DOHH2 (cell line): ENCODE results near the gene ANAPC2.

Experiments
- H3F3A ChIP-seq: fragments of 200-600 bp; sonication (generic), shearing (Covaris generic); 2 replicates; pipeline ENCODE4 v1.6.0; 2016; ENCODE audit warnings: antibody characterized with exemption, mild to moderate bottlenecking; ENCODE audit not compliant: control insufficient read depth, insufficient read depth
- H3K27ac ChIP-seq: fragments of 200-600 bp; sonication (generic); 2 replicates; pipeline ENCODE4 v1.5.1; 2014; ENCODE audit warnings: low read depth, mild to moderate bottlenecking, low read length, moderate library complexity
- H3K27me3 ChIP-seq: fragments of 200-600 bp; sonication (generic); 2 replicates; pipeline ENCODE4 v1.6.1; 2014; ENCODE audit warnings: mild to moderate bottlenecking, low read length, mixed read lengths; ENCODE audit not compliant: control insufficient read depth
- H3K36me3 ChIP-seq: fragments of 200-600 bp; sonication (generic); 2 replicates; pipeline ENCODE4 v1.6.1; 2014; ENCODE audit warnings: mild to moderate bottlenecking, low read length, moderate library complexity, mixed read lengths; ENCODE audit not compliant: control insufficient read depth
- H3K4me1 ChIP-seq: fragments of 200-600 bp; sonication (generic); 2 replicates; pipeline ENCODE4 v1.6.1; 2014; ENCODE audit warnings: mild to moderate bottlenecking, low read length, mixed read lengths; ENCODE audit not compliant: control insufficient read depth
- H3K4me2 ChIP-seq: fragments of 200-600 bp; sonication (generic); 2 replicates; pipeline ENCODE4 v1.6.0; 2014; ENCODE audit warnings: mild to moderate bottlenecking, low read length, moderate library complexity
- H3K4me3 ChIP-seq: fragments of 200-600 bp; sonication (generic); 2 replicates; pipeline ENCODE4 v1.5.1; 2014; ENCODE audit warnings: mild to moderate bottlenecking, low read length, mixed read lengths
- H3K79me2 ChIP-seq: fragments of 200-600 bp; sonication (generic); 2 replicates; pipeline ENCODE4 v1.6.1; 2014; ENCODE audit warnings: mild to moderate bottlenecking, low read length, mixed read lengths; ENCODE audit not compliant: control insufficient read depth
- H3K9me2 ChIP-seq: fragments of 200-600 bp; sonication (generic); replicated peaks from 2 replicates; pipeline ENCODE4 v1.6.1; 2014; ENCODE audit warnings: mild to moderate bottlenecking, low read length, mixed read lengths; ENCODE audit not compliant: control insufficient read depth
- H3K9me3 ChIP-seq: fragments of 200-600 bp; sonication (generic); 2 replicates; pipeline ENCODE4 v1.6.1; 2014; ENCODE audit warnings: antibody characterized with exemption, low read length, mixed read lengths; ENCODE audit not compliant: control insufficient read depth, insufficient read depth
- H4K20me1 ChIP-seq: fragments of 200-600 bp; sonication (generic); 2 replicates; pipeline ENCODE4 v1.6.0; 2014; ENCODE audit warnings: low read depth, mild to moderate bottlenecking, antibody characterized with exemption, low read length, moderate library complexity; ENCODE audit not compliant: control insufficient read depth, insufficient read depth
- EZH2phosphoT487 ChIP-seq: fragments of 200-600 bp; sonication (generic); IDR thresholded peaks from 2 replicates; pipeline ENCODE4 v1.6.1; 2017; ENCODE audit warnings: borderline replicate concordance, mild to moderate bottlenecking, antibody characterized with exemption, low read length, moderate library complexity, mixed read lengths
- TF ChIP-seq, protein P1 (sequence below): fragments of 200-600 bp; sonication (generic); IDR thresholded peaks from one replicate; pipeline ENCODE4 v1.5.1; 2014; ENCODE audit warnings: antibody characterized with exemption, mild to moderate bottlenecking, low read depth, low read length; ENCODE audit not compliant: poor library complexity, severe bottlenecking

The ANAPC2 gene

DNA sequence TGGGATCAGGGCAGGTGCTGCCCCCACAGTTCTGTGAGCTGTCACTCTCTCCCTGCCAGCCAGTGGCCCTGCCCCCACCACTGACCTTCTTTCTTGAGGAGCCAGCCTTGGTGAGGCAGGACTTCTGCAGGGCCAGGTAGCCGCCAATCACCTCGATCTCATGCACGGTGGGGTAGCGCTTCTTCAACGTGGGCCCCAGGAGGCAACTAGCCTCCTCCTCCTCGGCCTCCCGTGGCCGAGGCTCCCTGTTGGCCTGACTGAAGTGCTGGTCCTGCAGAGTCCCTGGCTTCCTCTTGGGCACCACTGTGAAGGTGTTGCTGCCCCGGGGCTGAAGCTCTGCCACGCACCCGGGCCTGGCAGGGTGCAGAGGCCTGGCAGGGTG lies 10.5 kb upstream of the ANAPC2 start:
- Histone ChIP-seq H3K79me2 (peaks cover 52% of the 10 kb centered on the region), H3K4me3 (no peak overlapping the region; the same call in 1 of the 2 replicates), H3K9me3 (no peaks in the 10 kb centered on the region), H3K27me3 (no peaks in the 10 kb centered on the region), H3K4me2 (peak overlapping the region; percentile 40), H3K36me3 (peaks cover 1% of the 10 kb centered on the region), H4K20me1 (peaks cover 3% of the 10 kb centered on the region; the same call in 1 of the 2 replicates), H3K9me2 (no peaks in the 10 kb centered on the region), H3K27ac (no peak overlapping the region), H3K4me1 (peaks cover 49% of the 10 kb centered on the region), H3F3A (peaks cover 6% of the 10 kb centered on the region)
- TF ChIP-seq EZH2phosphoT487, result no peak
- TF ChIP-seq, protein P1, sequence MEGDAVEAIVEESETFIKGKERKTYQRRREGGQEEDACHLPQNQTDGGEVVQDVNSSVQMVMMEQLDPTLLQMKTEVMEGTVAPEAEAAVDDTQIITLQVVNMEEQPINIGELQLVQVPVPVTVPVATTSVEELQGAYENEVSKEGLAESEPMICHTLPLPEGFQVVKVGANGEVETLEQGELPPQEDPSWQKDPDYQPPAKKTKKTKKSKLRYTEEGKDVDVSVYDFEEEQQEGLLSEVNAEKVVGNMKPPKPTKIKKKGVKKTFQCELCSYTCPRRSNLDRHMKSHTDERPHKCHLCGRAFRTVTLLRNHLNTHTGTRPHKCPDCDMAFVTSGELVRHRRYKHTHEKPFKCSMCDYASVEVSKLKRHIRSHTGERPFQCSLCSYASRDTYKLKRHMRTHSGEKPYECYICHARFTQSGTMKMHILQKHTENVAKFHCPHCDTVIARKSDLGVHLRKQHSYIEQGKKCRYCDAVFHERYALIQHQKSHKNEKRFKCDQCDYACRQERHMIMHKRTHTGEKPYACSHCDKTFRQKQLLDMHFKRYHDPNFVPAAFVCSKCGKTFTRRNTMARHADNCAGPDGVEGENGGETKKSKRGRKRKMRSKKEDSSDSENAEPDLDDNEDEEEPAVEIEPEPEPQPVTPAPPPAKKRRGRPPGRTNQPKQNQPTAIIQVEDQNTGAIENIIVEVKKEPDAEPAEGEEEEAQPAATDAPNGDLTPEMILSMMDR, result no peak

DNA sequence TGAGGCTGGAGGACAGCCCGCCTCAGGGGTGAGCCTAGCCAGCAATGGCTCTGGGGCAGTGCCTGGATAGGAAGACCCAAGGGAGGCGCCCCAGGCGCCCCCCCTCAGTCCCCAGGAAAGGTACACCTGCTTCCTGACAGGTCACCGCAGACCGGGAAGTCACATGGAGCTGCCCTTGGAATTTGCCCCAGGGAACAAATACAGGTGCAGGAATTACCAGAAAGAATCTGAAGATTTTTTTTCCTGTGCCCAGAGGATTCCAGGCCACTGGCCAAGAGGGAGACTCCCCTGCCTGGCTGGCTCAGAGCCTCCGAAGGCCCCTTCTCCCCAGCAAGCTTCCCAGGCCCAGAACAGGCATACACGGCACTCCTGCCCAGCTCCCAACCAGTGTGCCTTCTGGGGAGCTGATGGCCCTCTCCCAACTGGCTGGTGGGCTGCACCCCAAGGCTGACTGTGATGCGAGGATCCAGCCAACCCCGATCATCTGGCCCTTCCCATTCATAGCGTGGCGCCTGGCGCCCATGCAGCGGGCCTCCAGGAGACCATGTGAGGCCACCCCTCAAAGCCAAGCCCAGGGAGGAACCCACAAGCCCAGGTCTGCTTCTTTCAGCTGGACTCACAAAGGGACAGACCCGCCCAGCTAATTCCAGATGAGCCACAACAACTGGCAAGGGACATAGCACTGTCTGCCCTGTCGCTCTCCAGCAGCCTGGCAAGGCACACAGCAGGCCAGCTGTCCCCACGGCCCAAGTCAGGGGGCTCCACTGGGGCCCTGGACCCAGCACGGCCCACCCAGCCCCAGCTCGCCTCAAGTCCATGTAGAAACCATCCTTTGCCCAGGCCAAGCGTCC lies 9.9 kb upstream of the ANAPC2 start:
- H3K4me3 ChIP-seq, result no peak overlapping the region
- no peaks in the 10 kb centered on the region for H3K27me3 ChIP-seq
- no peaks in the 10 kb centered on the region for H3K9me3 ChIP-seq
- H3K4me1 ChIP-seq, result peaks cover 43% of the 10 kb centered on the region
- H3K4me2 ChIP-seq, result peak overlapping the region; percentile 40
- H3F3A ChIP-seq, result peaks cover 6% of the 10 kb centered on the region
- TF ChIP-seq, protein P1, result no peak
- TF ChIP-seq EZH2phosphoT487, result no peak
- H3K27ac ChIP-seq, result no peak overlapping the region
- H3K9me2 ChIP-seq, result no peaks in the 10 kb centered on the region
- peaks cover 3% of the 10 kb centered on the region; the same call in 1 of the 2 replicates for H4K20me1 ChIP-seq
- peaks cover 45% of the 10 kb centered on the region for H3K79me2 ChIP-seq
- H3K36me3 ChIP-seq, result no peaks in the 10 kb centered on the region

DNA sequence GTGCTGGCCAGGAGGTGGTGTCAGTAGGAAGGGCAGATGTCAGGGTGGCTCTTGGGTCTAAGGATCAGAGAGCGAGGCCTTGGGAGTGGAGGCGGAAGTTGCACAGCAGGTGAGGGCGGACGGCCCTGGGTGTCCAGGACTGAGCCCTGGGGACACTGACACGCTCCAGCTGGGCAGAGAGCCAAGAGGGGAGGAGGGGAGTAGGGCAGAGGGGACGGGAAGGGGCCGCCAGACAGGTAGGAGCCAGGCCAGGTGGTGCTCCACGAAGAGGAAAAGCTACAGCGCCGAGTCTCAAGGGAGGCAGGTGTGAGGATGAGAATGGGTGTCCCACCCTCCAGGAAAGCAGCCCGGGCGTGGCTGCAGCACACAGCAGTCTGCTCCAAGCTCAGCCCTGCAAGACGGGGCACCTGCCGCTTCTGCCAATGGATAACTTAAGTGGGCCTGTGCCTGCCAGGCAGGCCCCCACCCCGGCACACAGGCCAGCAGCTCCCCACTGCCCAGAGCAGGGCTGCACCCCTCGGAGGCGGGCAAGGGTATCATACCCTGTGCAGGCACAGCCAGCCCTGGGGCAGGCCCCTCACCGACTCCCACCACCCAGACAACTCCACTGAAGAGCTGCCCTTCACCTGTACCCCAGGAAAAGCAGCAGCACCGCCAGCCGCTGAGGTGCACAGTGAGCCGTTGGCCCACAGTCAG lies 7.3 kb upstream of the ANAPC2 start:
- no peak for TF ChIP-seq EZH2phosphoT487
- TF ChIP-seq, protein P1, result no peak
- Histone ChIP-seq H3K9me3 (no peaks in the 10 kb centered on the region), H3K79me2 (peaks cover 24% of the 10 kb centered on the region), H3K27ac (no peak overlapping the region), H3K4me3 (no peak overlapping the region), H4K20me1 (peaks cover 3% of the 10 kb centered on the region; the same call in 1 of the 2 replicates), H3K4me2 (no peak overlapping the region), H3K36me3 (peaks cover 15% of the 10 kb centered on the region), H3K27me3 (no peaks in the 10 kb centered on the region), H3F3A (no peaks in the 10 kb centered on the region), H3K4me1 (peaks cover 20% of the 10 kb centered on the region), H3K9me2 (no peaks in the 10 kb centered on the region)
